ENCODE data around the gene ACY1.
A peak's percentile ranks its signal among the peaks of the same experiment; 100 is the strongest.
"Not testable (repeated sequence)": the region's sequence is repeated elsewhere in the genome, so short reads cannot be mapped to it uniquely, and the experiment has no call there.

ACY1 gene

GRCh38 chr3:51985063-51985462 lies 1.7 kb downstream of the ACY1 start:
- DNase-seq, result no peak

DNA sequence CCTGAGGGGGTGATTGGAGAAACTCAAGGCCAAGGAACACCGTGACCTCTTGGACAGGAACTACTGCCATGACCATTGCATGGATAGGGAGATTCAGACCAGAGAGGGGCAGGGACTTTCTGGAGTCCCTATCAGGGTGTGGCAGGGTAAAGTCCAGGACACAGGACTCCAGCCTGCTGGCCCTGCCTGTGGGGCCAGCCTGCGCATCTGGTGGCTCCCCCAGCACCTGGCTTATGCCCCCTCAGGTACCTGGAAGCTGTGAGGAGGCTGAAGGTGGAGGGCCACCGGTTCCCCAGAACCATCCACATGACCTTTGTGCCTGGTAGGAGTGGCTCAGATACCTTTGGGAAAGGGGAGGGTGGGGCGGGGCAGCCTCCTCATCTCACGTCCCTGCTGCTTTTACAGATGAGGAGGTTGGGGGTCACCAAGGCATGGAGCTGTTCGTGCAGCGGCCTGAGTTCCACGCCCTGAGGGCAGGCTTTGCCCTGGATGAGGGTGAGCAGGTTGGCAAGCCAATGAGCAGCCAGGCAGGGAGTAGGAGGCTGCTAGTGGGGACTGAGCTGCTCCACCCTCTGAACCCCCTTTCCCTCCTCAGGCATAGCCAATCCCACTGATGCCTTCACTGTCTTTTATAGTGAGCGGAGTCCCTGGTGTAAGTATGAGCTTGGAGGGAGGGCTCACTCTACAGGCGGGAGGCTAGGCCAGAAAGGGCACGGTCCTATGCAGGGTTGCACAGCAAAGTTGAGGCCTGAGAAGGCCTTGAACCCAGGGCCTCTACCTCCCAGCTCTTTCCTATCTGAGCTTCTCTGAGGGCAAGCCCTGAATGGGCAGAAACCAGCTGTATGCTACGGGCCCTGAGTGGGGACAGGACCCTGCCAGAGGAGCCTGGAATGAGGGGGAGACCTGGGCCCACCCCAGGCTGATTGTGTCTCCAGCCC lies 2.9 kb downstream of the ACY1 start:
- no peak for DNase-seq

DNA sequence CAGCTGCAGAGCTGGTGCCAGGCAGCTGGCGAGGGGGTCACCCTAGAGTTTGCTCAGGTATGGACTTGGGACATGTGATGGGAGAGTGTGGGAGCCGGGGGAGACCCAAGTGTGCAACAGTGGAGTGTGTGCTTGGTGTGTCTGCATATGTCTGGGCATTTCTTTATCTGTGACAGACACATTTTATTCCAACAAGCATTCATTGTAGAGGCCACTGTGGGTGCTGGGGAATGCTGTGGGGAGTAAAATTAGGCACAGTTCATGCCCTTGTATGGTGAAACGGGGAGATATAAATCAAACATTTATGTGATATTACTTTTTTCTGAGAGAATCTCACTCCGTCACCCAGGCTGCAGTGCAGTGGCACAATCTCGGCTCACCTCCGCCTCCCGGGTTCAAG lies 4.2 kb downstream of the ACY1 start:
- no peak for DNase-seq

GRCh38 chr3:51988286-51989146 lies 5.2 kb downstream of the ACY1 start:
- DNase-seq, result no peak

GRCh38 chr3:51990501-51990971 lies 7.2 kb downstream of the ACY1 start:
- not testable (repeated sequence) for DNase-seq

DNA sequence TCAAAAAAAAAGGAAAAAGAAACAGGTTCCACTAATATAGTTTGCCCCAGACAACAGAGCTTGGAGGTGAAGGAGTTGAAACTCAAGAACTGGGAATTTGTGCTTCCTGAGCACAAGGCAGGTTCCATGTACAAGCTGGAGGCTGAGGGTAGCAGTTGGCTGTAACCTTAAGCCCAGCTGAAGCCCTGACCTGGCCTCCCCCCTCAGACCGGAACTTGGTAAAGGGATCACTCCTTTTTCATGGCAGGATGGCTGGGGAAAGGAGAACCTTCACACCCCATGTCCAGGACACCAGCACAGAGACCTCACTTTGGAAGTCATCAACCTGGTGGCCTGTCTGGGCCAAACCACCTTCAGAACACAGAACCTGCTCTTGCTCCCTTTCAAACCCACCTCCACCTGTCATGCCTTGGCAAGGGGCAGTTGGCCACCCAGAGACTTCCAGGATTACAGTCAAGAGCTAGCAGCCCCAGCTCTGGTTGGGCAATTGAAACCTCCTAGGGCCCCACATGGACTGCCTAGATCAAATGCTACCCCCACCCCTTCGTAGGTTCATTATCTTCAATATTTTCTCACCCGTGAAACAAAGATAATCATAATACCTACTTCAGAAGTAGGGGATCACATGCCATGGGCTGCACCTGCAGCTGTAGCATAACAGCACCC lies 8.8 kb downstream of the ACY1 start:
- no peak for DNase-seq

DNA sequence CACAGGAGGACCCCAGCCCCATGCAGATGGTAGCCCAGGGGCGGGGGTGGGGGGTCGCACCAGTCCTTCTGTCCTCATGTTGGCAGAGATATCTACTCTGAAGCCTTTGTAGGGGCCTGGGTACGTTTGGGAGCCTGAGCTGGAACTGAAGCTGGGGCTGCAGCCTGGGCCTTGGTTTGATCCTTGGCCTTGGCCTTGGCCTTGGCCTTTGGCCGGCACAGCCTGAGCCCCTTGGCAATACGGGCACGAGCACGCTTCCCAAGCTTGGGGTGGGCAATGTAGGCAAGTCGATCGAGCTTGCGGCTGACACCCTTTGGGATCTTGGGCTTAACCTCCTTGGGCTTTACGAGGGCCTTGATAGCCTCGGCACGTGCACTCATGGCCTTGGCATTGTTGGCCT lies 10.3 kb downstream of the ACY1 start:
- DNase-seq, result not testable (repeated sequence)

GRCh38 chr3:51994530-51994929 lies 11.2 kb downstream of the ACY1 start:
- DNase-seq, result no peak

DNA sequence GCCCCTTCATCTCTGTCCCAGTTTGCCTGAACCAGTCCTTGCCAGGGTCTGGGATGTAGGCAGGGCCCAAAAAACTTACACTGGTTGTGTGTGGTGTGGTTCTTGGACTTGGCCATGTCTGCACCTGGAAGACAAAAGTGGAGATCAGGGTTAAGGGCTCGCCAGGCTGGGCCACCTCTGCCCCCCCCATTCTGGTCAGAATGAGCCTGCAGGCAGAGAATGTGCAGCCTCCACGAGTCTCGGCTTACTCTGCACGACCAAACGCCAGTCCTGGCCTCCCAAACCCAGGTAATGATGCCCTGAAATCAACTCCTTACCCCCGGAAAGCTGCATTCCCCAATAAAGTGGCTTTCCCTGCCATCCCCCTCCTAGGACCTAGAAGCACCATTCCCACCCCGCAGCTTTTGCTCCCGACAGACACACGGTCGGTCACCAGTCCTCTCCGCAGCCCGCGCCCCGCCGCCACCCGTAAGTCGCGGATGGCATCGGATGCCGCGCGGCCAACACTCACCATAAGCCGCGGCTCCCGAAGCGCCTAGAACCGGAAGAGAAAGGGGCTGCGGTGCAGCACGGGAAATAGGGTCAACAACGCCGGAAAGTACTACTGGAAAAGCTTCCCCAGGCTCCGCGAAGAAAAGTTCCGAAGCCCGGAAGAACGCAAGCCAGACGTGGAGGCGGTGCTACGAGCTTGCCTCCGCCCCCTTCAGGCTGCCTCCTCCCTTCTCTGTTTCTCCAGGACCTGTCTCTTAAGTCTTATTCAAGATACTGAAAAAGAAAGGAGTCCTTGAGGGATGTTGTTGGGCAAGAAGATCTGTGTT lies 12.2 kb downstream of the ACY1 start, which contains the start of gene RPL29:
RPL29 (minus strand) TSS at position 550 of the 818 bp plus-strand sequence; CDS start at position 116, 434 bp downstream.
- peak; percentile 81 for DNase-seq

DNA sequence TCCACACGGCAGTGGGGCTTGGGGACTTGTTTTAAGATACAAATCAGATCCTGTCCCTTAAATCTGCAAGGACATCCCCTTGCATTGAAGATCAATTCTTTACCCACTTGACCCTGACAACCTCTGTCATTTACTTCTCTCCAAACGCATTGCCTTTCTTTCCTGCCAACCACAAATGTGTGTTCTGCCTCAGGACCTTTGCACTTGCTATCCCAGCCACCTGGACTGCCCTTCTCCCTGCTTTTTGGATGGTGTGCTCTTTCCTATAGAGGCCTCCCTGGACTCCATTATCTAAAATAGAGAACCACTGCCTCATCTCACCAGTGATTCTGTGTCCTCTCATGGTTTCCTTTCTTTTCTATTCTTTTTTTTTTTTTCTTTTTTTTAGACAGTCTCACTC lies 13.8 kb downstream of the ACY1 start:
- DNase-seq, result no peak

- DNase-seq, result no peak
Observed at GRCh38 chr3:51997935-51998596, 14.7 kb downstream of the ACY1 start.

DNA sequence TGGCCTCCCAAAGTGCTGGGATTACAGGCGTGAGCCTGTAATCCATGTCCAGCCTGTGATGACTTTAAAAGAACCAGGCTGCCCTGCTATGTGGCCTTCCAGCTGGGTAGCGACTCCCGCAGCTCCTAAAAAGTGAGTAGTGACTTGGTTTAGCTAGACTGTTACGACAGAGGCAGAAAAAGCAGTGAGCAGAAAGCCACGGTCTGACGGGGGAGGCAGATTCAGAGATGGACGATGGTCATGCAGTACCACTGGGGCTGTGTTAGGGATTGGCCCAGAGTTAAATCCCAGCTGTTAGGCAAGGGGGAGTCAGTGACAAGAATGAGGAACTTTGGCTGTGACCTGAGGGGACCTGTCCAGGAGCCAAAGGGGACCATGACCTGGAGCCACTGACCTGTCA lies 15.4 kb downstream of the ACY1 start:
- no peak for DNase-seq

GRCh38 chr3:51999846-52000245 lies 16.5 kb downstream of the ACY1 start:
- DNase-seq, result no peak

DNA sequence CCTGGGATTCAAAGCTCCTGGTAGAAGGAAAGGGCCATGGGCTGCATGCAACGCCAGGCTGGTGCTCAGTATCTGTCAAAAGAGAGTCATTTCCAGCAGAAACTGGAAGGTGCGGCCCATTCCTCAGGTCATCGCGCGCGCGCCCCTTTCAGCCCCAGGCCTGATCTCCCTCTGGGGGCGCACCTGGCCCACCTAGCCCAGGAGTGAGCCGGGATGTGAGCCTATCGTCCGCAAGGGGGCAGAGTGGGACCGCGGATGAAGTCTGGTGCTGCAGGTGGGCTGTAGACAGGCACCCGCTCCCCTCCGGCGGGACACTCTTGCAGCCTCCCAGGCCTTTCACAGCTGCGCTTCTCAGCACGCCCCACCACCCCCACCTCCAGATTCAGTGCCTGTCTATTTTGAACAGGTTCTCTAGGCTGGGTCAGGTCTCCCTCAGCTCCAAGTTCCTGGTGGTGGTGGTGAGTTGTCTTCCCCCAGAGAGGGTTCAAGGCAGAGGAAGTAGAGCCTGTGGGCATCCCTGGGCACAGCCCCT lies 18.2 kb downstream of the ACY1 start:
- peak; percentile 84 for DNase-seq

- no peak for DNase-seq
Observed at GRCh38 chr3:52002748-52003147, 19.4 kb downstream of the ACY1 start.

- no peak for DNase-seq
Observed at GRCh38 chr3:52004163-52004787, 20.9 kb downstream of the ACY1 start.

- DNase-seq, result no peak
Observed at GRCh38 chr3:52004906-52005395, 21.6 kb downstream of the ACY1 start.

GRCh38 chr3:52005571-52005986 lies 22.2 kb downstream of the ACY1 start:
- DNase-seq, result no peak

DNA sequence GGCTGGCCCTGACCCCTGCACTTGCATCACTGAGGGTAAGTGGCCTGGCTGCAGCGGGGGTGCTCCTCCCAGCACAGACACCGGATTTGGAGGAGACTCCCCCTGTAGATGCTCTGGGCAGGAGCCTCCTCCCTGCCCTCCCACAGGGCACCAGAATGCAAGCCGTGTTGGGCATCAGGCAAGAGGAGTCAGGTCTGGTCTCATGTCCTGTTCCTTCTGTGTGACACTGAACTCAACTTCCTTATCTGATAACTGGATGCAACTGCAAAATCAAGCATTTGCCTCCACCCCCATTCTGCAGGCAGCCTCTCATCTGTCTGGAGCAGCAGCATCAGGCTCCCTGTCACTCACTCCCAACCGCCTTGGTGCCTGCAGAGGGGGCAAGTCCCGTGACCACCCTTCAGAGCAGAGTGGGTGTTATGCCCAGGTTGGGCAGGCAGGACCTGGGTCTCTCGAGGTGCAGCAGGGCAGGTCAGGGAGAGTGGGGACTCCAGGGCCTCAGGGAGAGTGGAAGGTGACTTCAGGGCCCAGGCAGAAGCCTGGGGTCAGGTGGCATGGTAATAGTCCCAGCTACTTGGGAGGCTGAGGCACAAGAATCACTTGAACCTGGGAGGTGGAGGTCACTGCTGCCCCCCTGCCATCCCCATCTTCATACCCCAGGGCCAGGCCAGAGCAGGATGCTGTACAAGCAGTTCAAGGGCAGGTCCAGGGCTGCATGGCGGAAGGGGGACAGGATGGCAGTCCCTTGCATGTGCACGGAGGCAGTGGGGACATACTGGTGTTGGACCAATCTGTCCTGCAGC lies 22.9 kb downstream of the ACY1 start:
- no peak for DNase-seq

- DNase-seq, result no peak
Observed at GRCh38 chr3:52006820-52007133, 23.4 kb downstream of the ACY1 start.

Measured in T-helper 9 cell (primary cell).